Neural progenitor cell (in vitro differentiated cells): ENCODE results near the gene RBM25.

Source experiments
- EZH2 ChIP-seq: fragments of 200-600 bp; sonication (generic); IDR thresholded peaks from 2 replicates; pipeline ENCODE4 v1.6.1; 2017; ENCODE audit warnings: antibody characterized with exemption, mild to moderate bottlenecking, moderate library complexity
- EZH2phosphoT487 ChIP-seq: fragments of 200-600 bp; sonication (generic); IDR thresholded peaks from 2 replicates; pipeline ENCODE4 v1.6.1; 2017; ENCODE audit warnings: antibody characterized with exemption
- TF ChIP-seq, protein P1 (sequence below): fragments of 200-600 bp; sonication (generic); IDR thresholded peaks from 2 replicates; pipeline ENCODE4 v1.5.1; 2017; ENCODE audit warnings: antibody characterized with exemption, mild to moderate bottlenecking

DNA sequence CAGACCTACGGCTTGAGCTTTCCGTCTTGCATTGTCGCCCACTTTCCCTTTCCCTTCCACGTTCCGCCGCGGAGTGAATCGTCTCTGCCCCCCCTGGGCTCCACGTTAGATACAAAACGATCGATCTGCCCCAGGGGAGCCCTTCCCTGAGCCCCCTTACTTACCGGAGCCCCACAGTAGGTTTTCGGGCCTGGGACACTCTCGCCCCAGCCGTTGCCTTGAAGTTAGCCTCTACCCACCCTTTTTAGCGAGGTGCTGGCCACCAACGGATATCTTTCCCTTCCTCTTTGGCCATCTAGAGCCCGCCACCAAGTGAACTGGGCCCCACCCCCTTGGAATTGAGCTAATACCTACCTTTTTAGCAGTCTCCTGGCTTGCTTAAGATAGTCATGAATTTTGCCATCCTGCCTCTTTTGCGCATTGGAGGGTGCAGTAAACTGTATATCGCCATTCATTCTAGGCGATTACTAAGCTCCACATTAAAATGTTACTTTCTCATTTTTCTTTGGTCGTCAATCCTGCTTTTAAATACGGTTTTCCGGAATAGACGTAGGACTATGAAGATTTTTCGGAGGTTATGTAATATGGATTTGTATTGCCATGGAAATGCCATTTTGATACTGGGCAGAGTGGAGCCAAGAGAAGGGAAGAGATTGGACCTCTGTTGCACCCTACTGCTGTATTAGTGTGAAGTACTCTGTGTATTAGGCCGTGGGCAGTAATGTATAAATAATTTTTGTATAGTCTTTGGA lies 764 bp downstream of the RBM25 start:
- TF ChIP-seq, protein P1, sequence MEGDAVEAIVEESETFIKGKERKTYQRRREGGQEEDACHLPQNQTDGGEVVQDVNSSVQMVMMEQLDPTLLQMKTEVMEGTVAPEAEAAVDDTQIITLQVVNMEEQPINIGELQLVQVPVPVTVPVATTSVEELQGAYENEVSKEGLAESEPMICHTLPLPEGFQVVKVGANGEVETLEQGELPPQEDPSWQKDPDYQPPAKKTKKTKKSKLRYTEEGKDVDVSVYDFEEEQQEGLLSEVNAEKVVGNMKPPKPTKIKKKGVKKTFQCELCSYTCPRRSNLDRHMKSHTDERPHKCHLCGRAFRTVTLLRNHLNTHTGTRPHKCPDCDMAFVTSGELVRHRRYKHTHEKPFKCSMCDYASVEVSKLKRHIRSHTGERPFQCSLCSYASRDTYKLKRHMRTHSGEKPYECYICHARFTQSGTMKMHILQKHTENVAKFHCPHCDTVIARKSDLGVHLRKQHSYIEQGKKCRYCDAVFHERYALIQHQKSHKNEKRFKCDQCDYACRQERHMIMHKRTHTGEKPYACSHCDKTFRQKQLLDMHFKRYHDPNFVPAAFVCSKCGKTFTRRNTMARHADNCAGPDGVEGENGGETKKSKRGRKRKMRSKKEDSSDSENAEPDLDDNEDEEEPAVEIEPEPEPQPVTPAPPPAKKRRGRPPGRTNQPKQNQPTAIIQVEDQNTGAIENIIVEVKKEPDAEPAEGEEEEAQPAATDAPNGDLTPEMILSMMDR, result no peak
- TF ChIP-seq EZH2 (no peak), EZH2phosphoT487 (no peak)
